ENCODE measurements around the gene HRC.

GRCh38 chr19:49136771-49137171, 18.4 kb downstream of the HRC start:
- TF ChIP-seq CTCF (IDR thresholded peaks at IDR 0.05) (no peak), POLR2A (IDR thresholded peaks at IDR 0.05) (no peak)

Measured in upper lobe of left lung (tissue), 4 donors.